Prostate gland (tissue), 2 donors: ENCODE results near the gene CYP2E1.
"Not testable (repeated sequence)": the region's sequence is repeated elsewhere in the genome, so short reads cannot be mapped to it uniquely, and the experiment has no call there.

Source experiments
- CTCF ChIP-seq, 4 experiments: fragments of 200-600 bp in 2 of 4; fragments of 450-650 bp in 2 of 4; sonication (generic) in 2 of 4; IDR thresholded peaks; 1 replicate in 3 of 4; 2 replicates in 1 of 4; pipeline ENCODE4 v1.5.1; 2016 to 2019; ENCODE audit warnings: antibody characterized with exemption in 4 of 4, mild to moderate bottlenecking in 2 of 4, moderate library complexity in 2 of 4
- POLR2A ChIP-seq: fragments of 450-650 bp; IDR thresholded peaks from one replicate; pipeline ENCODE4 v1.6.1; 2016; ENCODE audit warnings: antibody characterized with exemption, mild to moderate bottlenecking
- POLR2AphosphoS5 ChIP-seq: sonication (generic); formaldehyde crosslinking; IDR thresholded peaks from one replicate; pipeline ENCODE4 v1.6.1; 2017; ENCODE audit warnings: antibody characterized with exemption

GRCh38 chr10:133568831-133569527 lies 41.8 kb downstream of the CYP2E1 start:
- TF ChIP-seq CTCF (IDR thresholded peaks at IDR 0.05); POLR2A; POLR2AphosphoS5: not testable (repeated sequence)
